WERI-Rb-1 (cell line): ENCODE data around the gene STK35.

Experiments
- DNase-seq: peaks from one replicate; pipeline ENCODE4 v3.0.0-alpha.2; 2020
- H3K27ac ChIP-seq: fragments of 250-450 bp; sonication (Bioruptor Pico); 2 replicates; pipeline ENCODE4 v1.5.1; 2020; ENCODE audit warnings: mild to moderate bottlenecking, moderate library complexity
- H3K27me3 ChIP-seq: fragments of 250-450 bp; sonication (Bioruptor Pico); 2 replicates; pipeline ENCODE4 v1.5.1; 2021; ENCODE audit warnings: mild to moderate bottlenecking, low read depth, moderate library complexity; ENCODE audit not compliant: insufficient read depth, severe bottlenecking
- H3K36me3 ChIP-seq: fragments of 250-450 bp; sonication (Bioruptor Pico); 2 replicates; pipeline ENCODE4 v1.5.1; 2020; ENCODE audit warnings: mild to moderate bottlenecking, moderate library complexity
- H3K4me3 ChIP-seq: 2 replicates; pipeline ENCODE4 v1.5.1; 2011; ENCODE audit warnings: low read depth, mild to moderate bottlenecking, control low read depth, low read length
- H3K9me3 ChIP-seq: fragments of 250-450 bp; sonication (Bioruptor Pico); 2 replicates; pipeline ENCODE4 v1.5.1; 2021; ENCODE audit warnings: mild to moderate bottlenecking, moderate library complexity; ENCODE audit not compliant: severe bottlenecking
- CTCF ChIP-seq: IDR thresholded peaks from 2 replicates; pipeline ENCODE4 v1.5.1; 2011; ENCODE audit warnings: low read depth, mild to moderate bottlenecking, control low read depth, inconsistent platforms, low read length

The STK35 gene

GRCh38 chr20:2132461-2132901, 30.9 kb downstream of the STK35 start:
- no peak overlapping the region for H3K4me3 ChIP-seq
- H3K9me3 ChIP-seq = no peaks in the 10 kb centered on the region
- H3K36me3 ChIP-seq = no peaks in the 10 kb centered on the region; the same call in 1 of the 2 replicates
- TF ChIP-seq CTCF = no peak
- no peak for DNase-seq
- H3K27me3 ChIP-seq = no peaks in the 10 kb centered on the region
- no peak overlapping the region for H3K27ac ChIP-seq

GRCh38 chr20:2133318-2134183, 31.9 kb downstream of the STK35 start:
- no peak overlapping the region for H3K27ac ChIP-seq
- H3K4me3 ChIP-seq = no peak overlapping the region
- no peaks in the 10 kb centered on the region for H3K27me3 ChIP-seq
- no peak for DNase-seq
- TF ChIP-seq CTCF = no peak
- no peaks in the 10 kb centered on the region for H3K9me3 ChIP-seq
- H3K36me3 ChIP-seq = no peaks in the 10 kb centered on the region

DNA sequence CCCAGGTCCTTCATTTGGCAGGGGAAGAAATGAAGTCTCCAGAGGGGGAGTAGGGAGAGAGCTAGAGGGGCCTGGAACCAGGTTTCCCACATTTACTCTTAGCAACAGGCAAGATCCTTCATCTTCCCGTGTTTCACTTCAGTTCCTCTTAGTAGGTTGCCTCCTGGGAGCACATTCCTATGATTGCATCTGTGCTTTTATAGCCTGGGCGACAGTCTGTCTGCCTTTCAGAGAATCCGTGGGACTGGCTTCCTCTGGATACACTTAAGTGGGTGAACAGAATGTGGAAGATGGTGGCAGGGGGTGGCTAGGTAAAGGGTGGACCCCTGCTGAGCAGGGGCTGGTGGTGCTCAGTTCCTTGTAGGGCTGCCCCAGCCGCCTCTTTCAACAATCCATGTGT, 33.4 kb downstream of the STK35 start:
- no peaks in the 10 kb centered on the region for H3K27me3 ChIP-seq
- no peak for DNase-seq
- H3K36me3 ChIP-seq = no peaks in the 10 kb centered on the region
- H3K4me3 ChIP-seq = no peak overlapping the region
- no peaks in the 10 kb centered on the region for H3K9me3 ChIP-seq
- H3K27ac ChIP-seq = no peak overlapping the region
- no peak for TF ChIP-seq CTCF

- Histone ChIP-seq H3K4me3 (no peak overlapping the region), H3K27ac (no peak overlapping the region), H3K27me3 (no peaks in the 10 kb centered on the region), H3K36me3 (no peaks in the 10 kb centered on the region), H3K9me3 (no peaks in the 10 kb centered on the region)
- TF ChIP-seq CTCF = no peak
- DNase-seq = no peak
These were observed 34.6 kb downstream of the STK35 start for GRCh38 chr20:2136275-2136674.

DNA sequence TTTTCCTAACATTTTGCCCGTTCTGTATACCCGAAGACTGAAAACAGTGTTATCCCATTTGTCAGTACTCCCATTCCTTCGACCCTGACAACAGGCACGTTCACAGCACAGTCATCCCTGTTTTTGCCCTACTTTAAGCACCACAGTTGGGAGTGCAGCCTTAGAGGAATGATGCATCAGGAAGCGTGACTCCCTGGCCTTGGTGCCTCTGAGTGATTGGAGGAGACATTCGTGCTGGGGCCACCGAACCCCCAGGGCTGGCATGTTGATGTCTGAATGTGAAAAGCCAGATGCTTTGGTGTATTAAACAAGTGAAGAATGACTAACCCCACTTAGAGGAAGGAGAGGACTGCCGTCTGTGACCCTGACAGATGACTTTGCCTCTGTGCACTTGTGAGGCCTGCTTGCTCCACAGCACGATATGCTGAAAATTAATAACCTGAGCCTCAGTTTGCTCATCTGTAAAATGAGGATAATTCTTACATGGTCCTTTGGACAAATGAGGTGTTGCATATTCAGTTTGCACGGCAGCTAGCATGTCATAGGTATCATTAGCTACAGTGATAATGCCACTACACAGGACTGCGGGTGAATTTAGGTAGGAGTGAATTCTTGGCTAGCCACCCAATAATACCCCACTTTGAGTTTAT, 36.0 kb downstream of the STK35 start:
- no peak for DNase-seq
- no peaks in the 10 kb centered on the region for H3K27me3 ChIP-seq
- no peaks in the 10 kb centered on the region for H3K36me3 ChIP-seq
- H3K4me3 ChIP-seq = no peak overlapping the region
- no peak for TF ChIP-seq CTCF
- no peak overlapping the region for H3K27ac ChIP-seq
- H3K9me3 ChIP-seq = no peaks in the 10 kb centered on the region
